HG03565 (cell line): ENCODE measurements around the gene CEP70.
"Not testable (repeated sequence)": the region's sequence is repeated elsewhere in the genome, so short reads cannot be mapped to it uniquely, and the experiment has no call there.

ENCODE experiments used
- ATAC-seq: cut with Tn5 transposase; IDR thresholded peaks from one replicate; pipeline ENCODE4 v1.9.1; 2021; ENCODE audit warnings: mild to moderate bottlenecking, moderate library complexity; ENCODE audit not compliant: unreplicated experiment

CEP70 gene

GRCh38 chr3:138513090-138513843, 80.8 kb downstream of the CEP70 start:
- peak; percentile 71 for ATAC-seq

DNA sequence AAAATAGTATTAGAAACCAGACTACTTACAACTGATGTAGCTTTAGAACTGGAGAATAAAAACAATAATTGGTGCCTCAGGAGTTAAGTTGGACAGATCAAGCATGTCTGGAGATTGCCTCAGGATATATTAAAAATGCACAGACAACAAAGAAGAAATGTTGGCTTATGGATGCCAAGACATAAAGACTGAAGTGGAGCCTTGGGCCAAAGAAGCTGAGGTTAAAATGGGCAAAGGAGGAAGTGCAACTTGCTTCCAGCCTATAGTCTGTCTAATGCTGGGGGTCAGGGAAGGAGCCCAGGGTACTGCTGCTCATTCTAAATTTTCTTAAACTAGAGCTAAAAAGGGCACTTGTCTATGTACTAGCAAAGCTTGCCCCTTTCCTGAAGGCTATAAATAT, 82.1 kb downstream of the CEP70 start:
- ATAC-seq = no peak

DNA sequence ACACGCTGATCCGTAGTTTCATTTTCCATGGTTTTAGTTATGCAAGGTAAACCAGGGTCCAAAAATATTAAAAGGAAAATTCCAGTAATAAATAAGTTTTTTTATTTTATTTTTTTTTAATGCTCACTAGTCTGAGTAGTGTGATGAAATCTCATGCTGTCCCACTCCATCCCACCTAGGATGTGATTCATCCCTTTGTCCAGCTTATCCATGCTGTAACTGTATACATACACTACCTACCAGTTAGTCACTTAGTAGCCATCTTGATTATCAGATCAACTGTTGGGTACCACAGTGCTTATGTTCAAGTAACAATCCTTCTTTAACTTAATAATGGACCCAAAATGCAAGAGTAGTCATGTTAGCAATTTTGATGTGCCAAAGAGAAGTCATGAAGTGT, 84.5 kb downstream of the CEP70 start:
- no peak for ATAC-seq

DNA sequence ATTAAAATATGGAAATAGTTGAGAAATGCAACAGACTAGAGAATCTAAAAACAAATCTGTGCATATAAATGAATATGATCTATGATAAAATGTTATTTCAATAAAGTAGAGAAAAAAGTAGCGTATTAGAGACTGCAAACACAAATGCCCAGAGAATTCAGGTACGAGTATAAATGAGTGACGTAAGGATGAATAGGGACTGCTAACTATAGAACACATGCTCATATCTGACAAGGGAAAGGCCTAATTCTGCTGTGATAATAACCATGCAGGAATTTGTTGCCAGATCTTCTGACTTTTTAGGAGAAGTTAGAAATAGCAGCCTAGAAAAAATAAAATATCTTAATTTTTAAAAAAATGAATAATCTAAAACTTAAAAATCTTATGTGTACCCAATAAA, 86.5 kb downstream of the CEP70 start:
- ATAC-seq = no peak

DNA sequence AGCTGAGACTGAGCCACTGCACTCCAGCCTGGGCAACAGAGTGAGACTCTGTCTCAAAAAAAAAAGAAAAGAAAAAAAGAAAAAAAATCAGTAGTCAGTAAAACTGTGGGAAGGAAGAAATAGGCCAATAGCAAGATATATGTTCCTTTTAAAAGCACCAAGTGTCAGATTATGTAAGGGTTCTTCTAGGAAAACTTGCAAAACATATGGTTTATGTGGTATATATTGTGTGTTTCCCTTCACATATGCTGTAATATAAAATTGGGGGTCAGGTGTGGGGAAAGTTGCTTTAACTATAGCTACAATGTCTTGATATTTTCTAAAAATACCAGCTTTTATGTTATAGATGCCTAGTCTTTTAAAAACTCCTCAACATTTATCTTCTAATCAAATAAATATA, 95.1 kb downstream of the CEP70 start:
- no peak for ATAC-seq

DNA sequence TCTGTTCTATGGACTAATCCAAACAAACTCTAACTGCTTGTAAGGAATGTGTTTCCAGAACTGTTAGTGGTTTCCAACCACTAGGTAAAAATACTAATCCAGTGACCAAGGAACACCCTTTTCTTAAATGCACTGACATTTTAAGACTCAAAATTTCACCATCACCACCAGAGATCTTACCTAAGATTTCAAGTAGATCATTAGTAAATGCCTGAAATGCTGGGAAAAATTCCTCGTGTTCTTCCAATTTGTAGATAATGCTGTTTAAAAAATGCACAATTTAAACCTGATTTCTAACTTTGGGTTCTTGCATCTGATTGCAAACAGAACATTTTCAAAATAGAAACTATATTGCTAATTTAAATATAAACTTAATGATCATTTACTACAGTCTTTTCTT, 96.2 kb downstream of the CEP70 start:
- no peak for ATAC-seq

DNA sequence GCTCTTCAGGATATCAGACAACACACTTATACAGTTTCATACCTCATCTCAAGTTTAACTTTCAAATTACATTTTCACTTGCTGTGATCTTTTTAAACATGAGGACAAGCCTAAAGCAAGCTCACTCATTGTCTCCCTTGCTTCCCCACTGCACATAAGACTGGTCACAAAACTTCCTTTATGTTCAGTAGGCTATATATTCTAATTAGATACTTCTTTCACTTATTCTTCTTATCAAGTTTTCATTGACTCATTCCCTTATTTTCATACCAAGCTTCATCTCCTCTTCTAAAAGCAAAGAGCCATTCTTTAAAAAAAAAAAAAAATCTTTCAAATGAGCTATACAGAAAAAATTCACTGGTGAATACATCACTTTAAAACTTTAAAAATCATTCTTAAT, 97.0 kb downstream of the CEP70 start:
- no peak for ATAC-seq

DNA sequence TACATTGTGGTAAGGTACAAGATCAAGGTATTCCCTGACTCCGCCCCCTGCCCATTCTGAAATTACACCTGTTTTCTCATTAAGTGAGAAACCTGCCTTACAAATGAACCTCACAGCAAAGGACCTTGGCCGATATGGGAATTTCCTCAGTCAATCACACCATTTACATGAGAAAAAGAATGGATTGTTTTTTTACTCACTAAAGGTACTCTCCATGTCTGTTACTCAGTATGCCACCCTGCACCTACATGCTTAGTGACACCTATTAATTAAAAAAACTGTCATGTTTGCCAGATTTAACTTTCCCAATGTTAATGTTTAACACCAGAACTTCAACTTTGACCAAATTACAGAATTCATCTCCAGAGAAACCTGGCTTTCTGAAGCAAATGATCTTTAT, 97.6 kb downstream of the CEP70 start:
- ATAC-seq = no peak

- not testable (repeated sequence) for ATAC-seq
Observed at GRCh38 chr3:138495638-138496037, 98.4 kb downstream of the CEP70 start.

DNA sequence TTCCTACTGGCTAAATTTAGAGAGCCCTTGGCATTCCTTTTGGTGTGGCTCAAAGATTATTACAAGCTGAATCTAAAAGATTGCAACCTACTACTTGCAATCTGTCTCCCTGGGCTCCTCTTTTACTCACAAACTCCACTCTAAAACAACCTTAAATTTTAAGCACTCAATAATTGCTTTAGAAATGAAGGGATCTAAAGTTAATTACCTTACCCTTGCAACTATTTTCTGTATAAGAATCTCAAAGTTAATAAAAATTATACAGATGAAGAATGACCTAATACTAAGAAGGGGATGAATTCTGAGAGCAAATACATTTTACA, 99.5 kb downstream of the CEP70 start:
- ATAC-seq = no peak

DNA sequence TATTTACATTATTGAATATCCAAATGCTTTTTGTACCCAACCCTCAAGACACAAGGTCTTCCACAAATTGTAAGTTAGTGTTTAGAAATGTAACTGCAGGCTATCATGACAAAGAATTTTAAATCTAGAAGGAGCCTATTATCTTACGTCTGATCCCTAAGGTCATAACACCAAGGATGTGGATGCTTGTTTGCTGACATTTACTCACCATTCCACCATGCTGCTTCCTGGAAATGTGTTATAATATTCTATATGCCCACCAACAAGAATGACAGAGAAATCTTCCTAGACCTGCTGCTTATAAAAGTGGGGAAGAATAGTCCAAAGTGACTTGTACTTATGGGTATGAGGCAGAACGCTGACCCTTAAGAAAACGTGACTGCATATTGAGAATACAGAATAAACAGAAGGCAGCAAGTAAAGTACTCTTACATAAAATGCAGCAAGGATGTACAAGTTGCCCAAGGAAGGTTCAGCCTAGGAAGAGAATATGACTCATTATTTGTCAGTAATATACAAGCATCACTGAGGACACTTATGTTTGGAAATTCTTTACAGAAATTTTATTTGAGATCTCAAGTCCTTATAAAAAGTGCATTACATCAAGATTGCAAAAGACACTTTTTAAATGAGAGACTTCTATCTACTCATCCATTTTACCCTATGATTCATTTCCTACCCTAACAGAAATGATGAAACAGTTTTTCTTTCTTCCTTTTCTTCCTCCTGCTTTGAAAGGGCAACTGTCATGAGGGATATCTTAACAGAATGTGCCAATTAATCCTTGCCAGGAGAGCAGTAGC, 100.1 kb downstream of the CEP70 start:
- no peak for ATAC-seq

DNA sequence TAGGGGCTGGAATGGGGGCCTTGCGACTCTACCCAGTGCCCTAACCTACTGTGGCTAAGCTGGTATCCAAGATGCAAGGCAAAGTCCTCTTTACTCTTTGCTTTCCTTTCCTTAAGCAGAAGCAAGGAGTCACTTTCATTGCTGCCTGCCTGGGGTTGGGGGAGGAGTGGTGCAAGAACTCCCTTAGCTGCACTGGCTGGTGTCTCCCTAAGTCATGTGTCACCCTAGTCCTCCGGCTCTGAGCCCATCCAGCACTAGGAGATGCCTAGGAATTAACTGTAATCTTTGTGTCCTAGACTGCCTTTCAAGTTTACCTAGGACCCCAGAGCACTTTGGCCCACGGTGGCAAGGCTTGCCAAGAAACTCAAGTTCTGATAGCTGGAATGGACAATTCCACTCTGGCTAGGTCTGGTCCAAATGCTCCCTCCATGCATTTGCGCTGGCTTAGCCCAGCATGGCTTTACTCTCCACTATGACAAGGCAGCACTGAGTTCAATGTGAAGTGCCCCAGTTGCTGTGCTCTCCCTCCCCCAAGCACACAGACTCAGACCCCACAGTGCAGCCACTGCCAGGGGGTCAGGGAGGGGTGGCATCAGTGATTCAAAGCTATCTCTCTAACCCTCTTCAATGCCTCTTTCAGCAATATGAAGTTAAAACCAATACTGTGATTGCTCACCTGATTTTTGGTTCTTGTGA, 100.9 kb downstream of the CEP70 start:
- no peak for ATAC-seq

GRCh38 chr3:138491971-138492370, 102.1 kb downstream of the CEP70 start:
- no peak for ATAC-seq

- ATAC-seq = not testable (repeated sequence)
Observed at GRCh38 chr3:138486580-138486979, 107.5 kb downstream of the CEP70 start.

- not testable (repeated sequence) for ATAC-seq
Observed at GRCh38 chr3:138484672-138485071, 109.4 kb downstream of the CEP70 start.

GRCh38 chr3:138479438-138479863, 114.6 kb downstream of the CEP70 start:
- no peak for ATAC-seq

GRCh38 chr3:138477801-138478200, 116.3 kb downstream of the CEP70 start:
- ATAC-seq = no peak

DNA sequence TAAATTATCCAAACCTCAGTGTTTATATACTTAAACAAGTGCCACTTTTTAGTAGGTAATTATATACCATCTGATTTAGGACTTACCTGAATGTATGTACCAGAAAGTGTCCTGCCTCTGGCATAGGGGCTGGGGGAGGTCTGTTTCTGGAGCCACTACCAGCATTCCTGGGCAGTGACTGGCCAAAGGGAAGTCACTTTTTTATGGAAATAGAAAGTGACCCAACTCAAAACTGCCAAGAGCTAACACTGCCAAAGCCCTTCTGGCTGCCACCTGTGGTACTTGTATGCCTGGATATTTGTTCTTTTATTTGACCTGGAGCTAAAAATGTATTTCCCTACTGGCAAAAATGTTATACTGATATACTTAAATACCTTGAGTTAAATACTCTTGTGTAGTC, 116.9 kb downstream of the CEP70 start:
- ATAC-seq = no peak

DNA sequence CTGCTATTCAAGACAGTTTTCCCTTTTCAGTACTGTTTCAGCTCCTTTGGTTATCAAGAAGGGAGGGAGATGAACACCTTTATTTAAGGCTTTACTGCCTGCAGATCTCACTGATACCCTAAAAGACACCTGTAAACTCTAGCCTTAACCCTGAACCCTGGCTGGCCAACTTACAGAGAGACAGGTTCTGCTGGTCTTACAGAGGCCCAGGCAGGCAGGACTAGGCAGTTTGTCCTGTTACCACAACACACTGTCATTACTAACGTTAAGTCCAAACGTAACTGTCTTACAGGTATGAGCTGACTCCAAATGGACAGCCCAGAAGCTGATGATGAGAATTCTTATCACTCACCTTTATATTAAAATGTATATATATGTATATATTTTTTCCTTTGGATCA, 117.5 kb downstream of the CEP70 start:
- ATAC-seq = no peak

GRCh38 chr3:138474163-138474562, 119.9 kb downstream of the CEP70 start:
- no peak for ATAC-seq

DNA sequence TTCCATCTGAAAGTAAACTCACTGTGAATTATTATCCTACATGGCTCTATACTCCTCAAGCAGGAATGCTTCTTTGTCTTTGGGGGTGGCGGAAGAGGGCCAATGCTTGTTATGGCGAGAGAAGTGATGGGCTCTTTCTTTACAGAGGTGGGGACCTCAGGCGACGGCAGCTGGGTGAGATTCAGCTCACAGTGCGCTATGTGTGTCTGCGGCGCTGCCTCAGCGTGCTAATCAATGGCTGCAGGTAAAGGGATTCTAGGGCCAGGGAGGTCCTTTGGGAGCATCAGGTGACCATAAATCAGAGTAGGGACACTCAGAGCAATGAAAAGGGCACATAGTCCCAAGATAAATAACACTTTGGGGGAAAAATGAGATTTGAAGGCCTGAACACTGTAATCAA, 120.7 kb downstream of the CEP70 start:
- ATAC-seq = no peak
